GM19467 (cell line): ENCODE data around the gene STK33.

Source experiments
- ATAC-seq: cut with Tn5 transposase; IDR thresholded peaks from one replicate; pipeline ENCODE4 v1.9.1; 2021; ENCODE audit warnings: mild to moderate bottlenecking, moderate library complexity; ENCODE audit not compliant: unreplicated experiment

Gene STK33

GRCh38 chr11:8381343-8381742, 212.7 kb downstream of the STK33 start:
- no peak for ATAC-seq

GRCh38 chr11:8375932-8376331, 218.1 kb downstream of the STK33 start:
- ATAC-seq, result no peak

GRCh38 chr11:8375460-8375859, 218.6 kb downstream of the STK33 start:
- ATAC-seq, result no peak

GRCh38 chr11:8374716-8375115, 219.3 kb downstream of the STK33 start:
- no peak for ATAC-seq

- no peak for ATAC-seq
These were observed 220.3 kb downstream of the STK33 start for GRCh38 chr11:8373519-8374432.

- no peak for ATAC-seq
These were observed 221.2 kb downstream of the STK33 start for GRCh38 chr11:8372641-8373381.

GRCh38 chr11:8371516-8371884, 222.5 kb downstream of the STK33 start:
- no peak for ATAC-seq

GRCh38 chr11:8370812-8371515, 223.1 kb downstream of the STK33 start:
- ATAC-seq, result no peak

GRCh38 chr11:8369592-8370205, 224.3 kb downstream of the STK33 start:
- ATAC-seq, result no peak

- ATAC-seq, result no peak
These were observed 225.3 kb downstream of the STK33 start for GRCh38 chr11:8368772-8369171.

GRCh38 chr11:8368194-8368593, 225.8 kb downstream of the STK33 start:
- no peak for ATAC-seq

GRCh38 chr11:8366316-8366715, 227.7 kb downstream of the STK33 start:
- ATAC-seq, result no peak

GRCh38 chr11:8365216-8365941, 228.6 kb downstream of the STK33 start:
- no peak for ATAC-seq

GRCh38 chr11:8363921-8364320, 230.1 kb downstream of the STK33 start:
- no peak for ATAC-seq

GRCh38 chr11:8362899-8363298, 231.1 kb downstream of the STK33 start:
- ATAC-seq, result no peak

- ATAC-seq, result no peak
These were observed 231.5 kb downstream of the STK33 start for GRCh38 chr11:8362491-8362890.

GRCh38 chr11:8361664-8362210, 232.3 kb downstream of the STK33 start:
- no peak for ATAC-seq

- no peak for ATAC-seq
These were observed 232.8 kb downstream of the STK33 start for GRCh38 chr11:8361206-8361605.

GRCh38 chr11:8360086-8360828, 233.8 kb downstream of the STK33 start:
- no peak for ATAC-seq
